ENCODE data around the gene TRIO.

TRIO gene

GRCh38 chr5:14122089-14122488 lies 21.1 kb upstream of the TRIO start:
- no peak for DNase-seq (ENCODE audit: low read depth in 2 of 2)
- H3K4me3 ChIP-seq (replicated peaks in 1 of 2; ENCODE audit: low read depth in 2 of 2, low read length in 2 of 2) = no peak overlapping the region
- no peak for TF ChIP-seq CTCF (IDR thresholded peaks at IDR 0.05; ENCODE audit: low read depth, low read length)

- no peak for DNase-seq (ENCODE audit: low read depth in 2 of 2)
- no peak overlapping the region for H3K4me3 ChIP-seq (replicated peaks in 1 of 2; ENCODE audit: low read depth in 2 of 2, low read length in 2 of 2)
- TF ChIP-seq CTCF (IDR thresholded peaks at IDR 0.05; ENCODE audit: low read depth, low read length) = no peak
Observed at GRCh38 chr5:14123551-14123950, 19.6 kb upstream of the TRIO start.

- no peak for DNase-seq (ENCODE audit: low read depth in 2 of 2)
- no peak overlapping the region for H3K4me3 ChIP-seq (replicated peaks in 1 of 2; ENCODE audit: low read depth in 2 of 2, low read length in 2 of 2)
- no peak for TF ChIP-seq CTCF (IDR thresholded peaks at IDR 0.05; ENCODE audit: low read depth, low read length)
Observed at GRCh38 chr5:14123974-14124482, 19.1 kb upstream of the TRIO start.

GRCh38 chr5:14125262-14125661 lies 17.9 kb upstream of the TRIO start:
- no peak for DNase-seq (ENCODE audit: low read depth in 2 of 2)
- no peak overlapping the region for H3K4me3 ChIP-seq (replicated peaks in 1 of 2; ENCODE audit: low read depth in 2 of 2, low read length in 2 of 2)
- no peak for TF ChIP-seq CTCF (IDR thresholded peaks at IDR 0.05; ENCODE audit: low read depth, low read length)

- H3K4me3 ChIP-seq (replicated peaks in 1 of 2; ENCODE audit: low read depth in 2 of 2, low read length in 2 of 2) = no peak overlapping the region
- no peak for TF ChIP-seq CTCF (IDR thresholded peaks at IDR 0.05; ENCODE audit: low read depth, low read length)
- DNase-seq (ENCODE audit: low read depth in 2 of 2) = no peak
Observed at GRCh38 chr5:14127587-14127986, 15.6 kb upstream of the TRIO start.

GRCh38 chr5:14128079-14128478 lies 15.1 kb upstream of the TRIO start:
- no peak for DNase-seq (ENCODE audit: low read depth in 2 of 2)
- no peak for TF ChIP-seq CTCF (IDR thresholded peaks at IDR 0.05; ENCODE audit: low read depth, low read length)
- no peak overlapping the region for H3K4me3 ChIP-seq (replicated peaks in 1 of 2; ENCODE audit: low read depth in 2 of 2, low read length in 2 of 2)

GRCh38 chr5:14129123-14129522 lies 14.0 kb upstream of the TRIO start:
- no peak for TF ChIP-seq CTCF (IDR thresholded peaks at IDR 0.05; ENCODE audit: low read depth, low read length)

More at GRCh38 chr5:14129123-14129522, 14.0 kb upstream of the TRIO start:
- H3K4me3 ChIP-seq (replicated peaks in 1 of 2; ENCODE audit: low read depth in 2 of 2, low read length in 2 of 2) = no peak overlapping the region
- no peak for DNase-seq (ENCODE audit: low read depth in 2 of 2)

All from cardiac fibroblast (primary cell).